HG02884 (cell line): ENCODE measurements around the gene ACVR1.

Source experiments
- ATAC-seq: cut with Tn5 transposase; IDR thresholded peaks from one replicate; pipeline ENCODE4 v1.9.1; 2021; ENCODE audit warnings: mild to moderate bottlenecking, moderate library complexity; ENCODE audit not compliant: unreplicated experiment

The ACVR1 gene

GRCh38 chr2:157800838-157801495 lies 75.2 kb downstream of the ACVR1 start:
- no peak for ATAC-seq

GRCh38 chr2:157793053-157793612 lies 83.0 kb downstream of the ACVR1 start:
- no peak for ATAC-seq

GRCh38 chr2:157792335-157793052 lies 83.6 kb downstream of the ACVR1 start:
- ATAC-seq: no peak

- ATAC-seq: no peak
Observed at GRCh38 chr2:157790780-157791179, 85.3 kb downstream of the ACVR1 start.

- ATAC-seq: no peak
Observed at GRCh38 chr2:157789933-157790511, 86.1 kb downstream of the ACVR1 start.

- no peak for ATAC-seq
Observed at GRCh38 chr2:157789256-157789655, 86.9 kb downstream of the ACVR1 start.

GRCh38 chr2:157788201-157788600 lies 87.9 kb downstream of the ACVR1 start:
- no peak for ATAC-seq

- no peak for ATAC-seq
Observed at GRCh38 chr2:157787364-157787938, 88.7 kb downstream of the ACVR1 start.

- ATAC-seq: no peak
Observed at GRCh38 chr2:157786663-157787363, 89.3 kb downstream of the ACVR1 start.

- no peak for ATAC-seq
Observed at GRCh38 chr2:157785866-157786662, 90.1 kb downstream of the ACVR1 start.

- ATAC-seq: no peak
Observed at GRCh38 chr2:157785200-157785599, 90.9 kb downstream of the ACVR1 start.

- no peak for ATAC-seq
Observed at GRCh38 chr2:157784823-157785175, 91.3 kb downstream of the ACVR1 start.

GRCh38 chr2:157784169-157784822 lies 91.8 kb downstream of the ACVR1 start:
- no peak for ATAC-seq

GRCh38 chr2:157783245-157783644 lies 92.9 kb downstream of the ACVR1 start:
- no peak for ATAC-seq

GRCh38 chr2:157782057-157782845 lies 93.9 kb downstream of the ACVR1 start:
- ATAC-seq: no peak

GRCh38 chr2:157780211-157780610 lies 95.9 kb downstream of the ACVR1 start:
- ATAC-seq: no peak

- no peak for ATAC-seq
Observed at GRCh38 chr2:157779794-157780193, 96.3 kb downstream of the ACVR1 start.

- ATAC-seq: no peak
Observed at GRCh38 chr2:157777427-157777826, 98.7 kb downstream of the ACVR1 start.

GRCh38 chr2:157771234-157771633 lies 104.9 kb downstream of the ACVR1 start:
- no peak for ATAC-seq
